AG09319 (cell line): Measurements from ENCODE around the gene SCGB3A1.

Experiments used
- DNase-seq: peaks from one replicate; pipeline ENCODE4 v3.0.0-alpha.2; 2010; ENCODE audit warnings: low read depth; ENCODE audit errors: extremely low read depth
- TF ChIP-seq, protein P1 (sequence below): IDR thresholded peaks from 2 replicates; pipeline ENCODE4 v1.5.1; 2011; ENCODE audit warnings: low read depth, mild to moderate bottlenecking, inconsistent platforms, low read length, moderate library complexity

The SCGB3A1 gene, protein sequence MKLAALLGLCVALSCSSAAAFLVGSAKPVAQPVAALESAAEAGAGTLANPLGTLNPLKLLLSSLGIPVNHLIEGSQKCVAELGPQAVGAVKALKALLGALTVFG

DNA sequence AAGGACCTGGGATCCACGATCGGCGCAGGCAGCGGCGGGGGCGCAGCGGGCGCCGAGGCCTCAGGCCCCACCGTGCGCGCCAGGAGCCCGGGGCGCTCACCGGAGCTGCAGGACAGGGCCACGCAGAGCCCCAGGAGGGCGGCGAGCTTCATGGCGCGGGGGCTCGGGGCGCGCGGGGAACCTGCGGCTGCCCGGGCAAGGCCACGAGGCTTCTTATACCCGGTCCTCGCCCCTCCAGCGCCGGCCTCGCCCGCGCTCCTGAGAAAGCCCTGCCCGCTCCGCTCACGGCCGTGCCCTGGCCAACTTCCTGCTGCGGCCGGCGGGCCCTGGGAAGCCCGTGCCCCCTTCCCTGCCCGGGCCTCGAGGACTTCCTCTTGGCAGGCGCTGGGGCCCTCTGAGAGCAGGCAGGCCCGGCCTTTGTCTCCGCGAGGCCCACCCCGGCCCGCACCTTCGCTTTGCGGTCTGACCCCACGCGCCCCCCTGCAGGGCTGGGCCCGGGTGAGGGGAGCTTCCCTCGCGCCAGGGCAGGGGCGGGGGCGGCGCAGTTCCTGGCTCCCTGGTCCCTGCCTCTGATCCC, at the start of gene SCGB3A1:
TSS of gene SCGB3A1 (minus strand) at position 189 of the 577 bp plus-strand sequence. CDS start at position 152, 37 bp downstream.
- DNase-seq, result no peak

DNA sequence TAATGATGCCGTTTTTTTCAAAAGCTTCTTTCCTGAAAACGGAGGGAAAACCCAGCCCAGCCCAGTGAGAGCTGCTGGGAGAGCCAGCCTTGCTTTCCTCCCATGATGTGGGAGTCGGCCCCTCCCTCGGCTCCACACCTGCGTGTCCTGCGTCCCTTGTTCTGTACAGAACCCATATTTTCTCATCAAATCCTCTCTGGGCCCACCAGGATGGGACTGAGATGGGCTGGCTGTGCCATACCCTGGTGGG, 49.2 kb upstream of the SCGB3A1 start:
- no peak for DNase-seq

More for the DNA sequence above, at the start of gene SCGB3A1:
- TF ChIP-seq, protein P1, sequence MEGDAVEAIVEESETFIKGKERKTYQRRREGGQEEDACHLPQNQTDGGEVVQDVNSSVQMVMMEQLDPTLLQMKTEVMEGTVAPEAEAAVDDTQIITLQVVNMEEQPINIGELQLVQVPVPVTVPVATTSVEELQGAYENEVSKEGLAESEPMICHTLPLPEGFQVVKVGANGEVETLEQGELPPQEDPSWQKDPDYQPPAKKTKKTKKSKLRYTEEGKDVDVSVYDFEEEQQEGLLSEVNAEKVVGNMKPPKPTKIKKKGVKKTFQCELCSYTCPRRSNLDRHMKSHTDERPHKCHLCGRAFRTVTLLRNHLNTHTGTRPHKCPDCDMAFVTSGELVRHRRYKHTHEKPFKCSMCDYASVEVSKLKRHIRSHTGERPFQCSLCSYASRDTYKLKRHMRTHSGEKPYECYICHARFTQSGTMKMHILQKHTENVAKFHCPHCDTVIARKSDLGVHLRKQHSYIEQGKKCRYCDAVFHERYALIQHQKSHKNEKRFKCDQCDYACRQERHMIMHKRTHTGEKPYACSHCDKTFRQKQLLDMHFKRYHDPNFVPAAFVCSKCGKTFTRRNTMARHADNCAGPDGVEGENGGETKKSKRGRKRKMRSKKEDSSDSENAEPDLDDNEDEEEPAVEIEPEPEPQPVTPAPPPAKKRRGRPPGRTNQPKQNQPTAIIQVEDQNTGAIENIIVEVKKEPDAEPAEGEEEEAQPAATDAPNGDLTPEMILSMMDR, result no peak

DNA sequence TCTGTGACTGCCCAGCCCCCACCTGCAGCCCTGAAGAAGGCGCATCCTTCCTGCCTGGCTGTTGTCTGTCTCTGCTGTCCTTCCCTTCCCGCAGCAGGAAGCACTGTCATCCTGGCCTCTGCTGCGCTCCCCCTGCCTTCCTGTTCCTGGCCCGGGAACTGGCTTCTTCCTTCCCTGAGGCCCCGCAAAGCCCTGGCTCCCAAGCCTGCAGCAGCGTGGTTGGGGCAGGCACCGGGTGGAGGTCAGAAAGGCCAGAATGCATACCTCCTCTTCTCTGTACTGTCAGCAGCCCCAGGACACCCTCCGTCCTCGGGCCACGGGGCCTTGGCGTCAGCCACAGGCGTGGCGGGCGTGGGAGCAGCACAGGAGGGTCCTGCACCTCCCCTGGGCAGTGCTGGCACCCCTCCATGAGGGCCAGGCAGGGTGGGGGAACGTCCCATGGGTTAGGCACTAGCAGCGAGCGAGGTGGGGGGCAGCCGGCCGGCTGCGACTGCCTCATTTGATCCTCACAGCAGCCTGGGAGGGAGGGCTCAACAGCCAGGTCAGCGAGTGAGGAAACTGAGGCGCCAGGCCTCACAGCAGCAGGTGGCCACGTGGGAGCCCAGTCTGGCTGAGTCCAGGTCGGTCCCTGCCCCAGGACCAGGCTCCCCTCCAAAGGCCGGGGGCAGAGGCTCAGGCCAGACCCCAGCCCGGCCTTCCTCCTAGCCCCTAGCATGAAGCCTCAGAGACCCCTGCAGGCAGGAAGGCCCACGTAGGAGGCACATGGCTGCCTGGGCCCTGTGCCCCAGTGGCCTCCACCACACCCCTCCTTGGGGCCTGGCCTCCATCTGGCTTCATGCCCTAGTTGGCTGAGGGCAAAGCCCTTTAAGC, 48.7 kb upstream of the SCGB3A1 start:
- DNase-seq, result no peak
- TF ChIP-seq, protein P1, result no peak

More for the DNA sequence above, 49.2 kb upstream of the SCGB3A1 start:
- TF ChIP-seq, protein P1, result no peak

DNA sequence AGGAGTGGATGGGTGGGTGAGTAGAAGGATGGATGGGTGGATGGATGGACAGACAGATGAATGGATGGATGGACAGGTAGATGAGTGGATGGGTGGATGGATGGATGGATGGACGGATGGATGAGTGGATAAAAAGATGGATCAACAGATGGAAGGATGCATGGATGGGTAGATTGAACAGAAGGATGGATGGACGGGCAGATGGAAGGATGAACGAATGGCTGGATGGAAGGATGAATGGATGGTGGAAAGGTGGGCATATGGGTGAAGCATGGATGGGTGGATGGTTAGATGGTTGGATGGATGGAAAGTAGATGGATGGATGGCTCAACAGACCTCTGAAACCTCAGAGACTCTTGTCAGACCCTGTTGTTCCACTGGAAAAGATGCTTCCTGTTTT, 48.0 kb upstream of the SCGB3A1 start:
- DNase-seq, result no peak
- TF ChIP-seq, protein P1, result no peak

DNA sequence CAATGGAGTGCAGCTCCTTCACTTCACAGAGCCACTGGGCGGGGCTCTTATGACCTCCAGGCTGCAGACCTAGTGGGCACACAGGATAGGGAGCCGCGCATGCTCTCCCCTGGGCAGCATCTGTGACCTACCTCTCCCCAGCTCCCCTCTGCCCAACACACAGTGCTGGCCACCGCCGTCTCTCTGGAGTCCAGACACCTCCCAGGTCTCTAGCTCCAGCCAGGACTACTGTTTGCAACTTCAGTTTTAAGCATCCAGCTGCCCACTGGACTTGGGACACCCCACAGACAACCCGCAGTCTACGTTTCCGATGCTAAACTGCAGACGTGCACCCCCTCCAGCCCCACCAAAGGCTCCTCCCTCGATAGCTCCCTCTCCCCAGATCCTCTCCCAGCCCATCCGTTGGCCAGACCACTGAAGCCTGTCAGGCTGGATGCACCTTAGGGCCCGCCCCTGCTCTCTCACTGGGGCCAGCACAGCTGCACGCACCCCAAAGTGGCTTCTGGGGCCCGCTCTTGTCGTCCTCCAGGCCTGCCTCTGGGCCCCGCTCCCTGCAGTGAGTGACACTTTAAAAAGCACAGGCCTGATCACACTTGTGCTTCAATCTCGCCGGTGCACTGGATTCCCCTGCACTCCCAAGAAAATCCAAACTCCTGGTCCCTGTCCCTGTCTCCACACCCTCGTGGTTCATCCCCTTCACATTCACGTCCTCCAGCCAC, 46.8 kb upstream of the SCGB3A1 start:
- no peak for DNase-seq

DNA sequence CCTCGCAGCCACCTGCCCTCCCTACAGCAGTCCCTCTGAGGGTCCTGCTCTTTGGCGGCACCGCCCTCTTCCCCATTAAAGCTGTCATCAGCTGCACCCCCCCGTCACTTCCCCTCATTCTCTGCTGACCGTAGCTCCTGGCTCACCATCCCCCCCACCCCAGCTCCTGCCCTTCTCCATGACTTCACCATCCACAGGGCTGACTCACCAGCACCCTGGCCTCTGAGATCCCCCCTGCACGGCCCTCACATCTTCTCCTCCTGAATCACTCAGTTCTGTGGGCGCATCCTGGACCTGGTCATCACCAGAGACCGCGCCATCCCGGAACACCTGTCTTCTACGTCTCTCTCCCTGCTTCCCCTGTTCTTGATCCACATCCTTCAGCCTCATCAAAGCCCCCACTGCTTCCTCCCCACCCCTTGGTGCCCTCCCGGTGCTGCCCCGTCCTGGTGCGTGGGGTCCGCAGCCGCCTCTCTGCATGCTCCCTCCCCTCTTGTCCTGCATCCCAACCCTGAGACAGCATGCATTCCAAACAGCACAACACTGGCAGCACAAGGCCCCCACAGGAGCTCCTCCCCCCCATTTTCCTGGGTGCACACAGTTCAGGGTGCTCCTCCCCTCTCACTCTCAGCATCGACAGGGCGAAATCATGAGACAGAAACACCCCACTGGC, 45.2 kb upstream of the SCGB3A1 start:
- no peak for DNase-seq
- TF ChIP-seq, protein P1, result no peak

More for the DNA sequence above, 46.8 kb upstream of the SCGB3A1 start:
- TF ChIP-seq, protein P1, result no peak
